GM23248 (cell line): Measurements from ENCODE around the gene GALNT12.

Experiments
- EZH2 ChIP-seq: fragments of 200-600 bp; sonication (generic); IDR thresholded peaks from 2 replicates; pipeline ENCODE4 v1.6.1; 2018; ENCODE audit warnings: antibody characterized with exemption, mild to moderate bottlenecking; ENCODE audit not compliant: insufficient read depth, poor library complexity, severe bottlenecking
- EZH2phosphoT487 ChIP-seq: fragments of 200-600 bp; sonication (generic); IDR thresholded peaks from 2 replicates; pipeline ENCODE4 v1.6.1; 2018; ENCODE audit warnings: antibody characterized with exemption, moderate library complexity, mild to moderate bottlenecking, low read depth; ENCODE audit not compliant: insufficient read depth

DNA sequence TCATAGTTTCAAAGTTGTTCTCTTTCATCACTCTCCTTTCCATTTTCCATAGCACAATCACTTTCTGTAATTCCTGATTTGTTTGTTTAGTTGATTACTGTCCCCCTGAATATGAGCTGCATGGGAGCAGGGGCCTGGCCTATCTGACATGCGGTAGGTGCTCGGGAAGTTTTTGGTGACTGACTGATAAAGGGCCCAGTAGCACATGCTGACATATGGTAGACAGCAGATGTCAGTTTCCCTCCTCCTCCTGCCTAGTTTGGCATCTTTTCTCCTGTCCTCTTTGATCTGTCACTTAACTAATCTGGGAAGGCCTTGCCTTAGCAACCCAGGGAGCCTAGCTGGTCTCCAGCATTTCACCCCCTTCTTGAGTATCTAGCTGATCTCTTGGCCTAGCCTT, 14.4 kb downstream of the GALNT12 start:
- TF ChIP-seq EZH2phosphoT487 (no peak), EZH2 (no peak)
